HEK293 (cell line): Measurements from ENCODE around the gene CDC37.
A peak's percentile ranks its signal among the peaks of the same experiment; 100 is the strongest.

Experiments used
- AEBP2 ChIP-seq: fragments of 450-650 bp; formaldehyde crosslinking; IDR thresholded peaks from 2 replicates; pipeline ENCODE4 v1.5.1; 2016; ENCODE audit warnings: missing biosample characterization, missing genetic modification characterization, borderline replicate concordance
- MYNN ChIP-seq: fragments of 450-650 bp; formaldehyde crosslinking; IDR thresholded peaks from 2 replicates; pipeline ENCODE4 v1.5.1; 2016; ENCODE audit warnings: missing biosample characterization, missing genetic modification characterization, borderline replicate concordance
- OVOL3 ChIP-seq: fragments of 450-650 bp; formaldehyde crosslinking; IDR thresholded peaks from 2 replicates; pipeline ENCODE4 v1.5.1; 2016; ENCODE audit warnings: missing biosample characterization, missing genetic modification characterization
- PRDM6 ChIP-seq: fragments of 450-650 bp; formaldehyde crosslinking; IDR thresholded peaks from 2 replicates; pipeline ENCODE4 v1.5.1; 2017; ENCODE audit warnings: missing biosample characterization, missing genetic modification characterization
- REPIN1 ChIP-seq: fragments of 450-650 bp; formaldehyde crosslinking; IDR thresholded peaks from 2 replicates; pipeline ENCODE4 v1.5.1; 2017; ENCODE audit warnings: missing biosample characterization, missing genetic modification characterization, low read depth
- SP3 ChIP-seq: fragments of 450-650 bp; formaldehyde crosslinking; IDR thresholded peaks from 2 replicates; pipeline ENCODE4 v1.5.1; 2016; ENCODE audit warnings: missing biosample characterization, missing genetic modification characterization
- ZBTB1 ChIP-seq: fragments of 450-650 bp; formaldehyde crosslinking; IDR thresholded peaks from 2 replicates; pipeline ENCODE4 v1.5.1; 2016; ENCODE audit warnings: missing biosample characterization, missing genetic modification characterization
- ZBTB17 ChIP-seq: fragments of 450-650 bp; formaldehyde crosslinking; IDR thresholded peaks from 2 replicates; pipeline ENCODE4 v1.5.1; 2016; ENCODE audit warnings: missing biosample characterization, missing genetic modification characterization
- ZBTB21 ChIP-seq: fragments of 450-650 bp; formaldehyde crosslinking; IDR thresholded peaks from 2 replicates; pipeline ENCODE4 v1.5.1; 2017; ENCODE audit warnings: missing biosample characterization, missing genetic modification characterization
- ZBTB44 ChIP-seq: fragments of 450-650 bp; IDR thresholded peaks from 2 replicates; pipeline ENCODE4 v1.5.1; 2018; ENCODE audit warnings: missing biosample characterization, mild to moderate bottlenecking, missing genetic modification characterization
- ZIC2 ChIP-seq: fragments of 450-650 bp; formaldehyde crosslinking; IDR thresholded peaks from 2 replicates; pipeline ENCODE4 v1.5.1; 2016; ENCODE audit warnings: missing biosample characterization, missing genetic modification characterization
- ZNF138 ChIP-seq: fragments of 450-650 bp; formaldehyde crosslinking; IDR thresholded peaks from 2 replicates; pipeline ENCODE4 v1.5.1; 2016; ENCODE audit warnings: missing biosample characterization, missing genetic modification characterization, borderline replicate concordance
- ZNF174 ChIP-seq: fragments of 450-650 bp; formaldehyde crosslinking; IDR thresholded peaks from 2 replicates; pipeline ENCODE4 v1.5.0; 2017; ENCODE audit warnings: missing biosample characterization, mild to moderate bottlenecking, missing genetic modification characterization
- ZNF184 ChIP-seq: fragments of 450-650 bp; IDR thresholded peaks from 2 replicates; pipeline ENCODE4 v1.5.1; 2018; ENCODE audit warnings: missing biosample characterization, mild to moderate bottlenecking, missing genetic modification characterization
- ZNF19 ChIP-seq: fragments of 450-650 bp; formaldehyde crosslinking; IDR thresholded peaks from 2 replicates; pipeline ENCODE4; 2016; ENCODE audit warnings: missing biosample characterization, missing genetic modification characterization, low read depth
- ZNF366 ChIP-seq: fragments of 450-650 bp; formaldehyde crosslinking; conservative IDR thresholded peaks from 2 replicates; pipeline ENCODE4 v1.5.1; 2016; ENCODE audit warnings: missing biosample characterization, missing genetic modification characterization
- ZNF394 ChIP-seq: fragments of 450-650 bp; formaldehyde crosslinking; IDR thresholded peaks from 2 replicates; pipeline ENCODE4 v1.5.1; 2016; ENCODE audit warnings: missing biosample characterization, missing genetic modification characterization, mild to moderate bottlenecking, moderate library complexity, borderline replicate concordance
- ZNF423 ChIP-seq: fragments of 450-650 bp; formaldehyde crosslinking; IDR thresholded peaks from 2 replicates; pipeline ENCODE4 v1.5.1; 2016; ENCODE audit warnings: missing biosample characterization, missing genetic modification characterization
- ZNF530 ChIP-seq: fragments of 450-650 bp; formaldehyde crosslinking; IDR thresholded peaks from 2 replicates; pipeline ENCODE4 v1.5.1; 2016; ENCODE audit warnings: low read depth, missing biosample characterization, missing genetic modification characterization
- ZNF629 ChIP-seq: fragments of 450-650 bp; formaldehyde crosslinking; IDR thresholded peaks from 2 replicates; pipeline ENCODE4 v1.5.1; 2017; ENCODE audit warnings: missing biosample characterization, missing genetic modification characterization
- ZNF692 ChIP-seq: fragments of 450-650 bp; formaldehyde crosslinking; IDR thresholded peaks from 2 replicates; pipeline ENCODE4 v1.5.1; 2016; ENCODE audit warnings: missing biosample characterization, missing genetic modification characterization
- ZNF704 ChIP-seq: fragments of 450-650 bp; formaldehyde crosslinking; IDR thresholded peaks from 2 replicates; pipeline ENCODE4 v1.5.1; 2016; ENCODE audit warnings: missing biosample characterization, missing genetic modification characterization
- ZNF830 ChIP-seq: fragments of 450-650 bp; IDR thresholded peaks from 2 replicates; pipeline ENCODE4 v1.5.0; 2018; ENCODE audit warnings: missing biosample characterization, missing genetic modification characterization, low read depth, mild to moderate bottlenecking, moderate library complexity

CDC37 gene

GRCh38 chr19:10416380-10417257, 13.3 kb upstream of the CDC37 start (continued):
- TF ChIP-seq ZNF692 = peak; percentile 94
- no peak for TF ChIP-seq ZNF530 (tag by site-specific recombination)
- no peak for TF ChIP-seq ZNF830 (tag by site-specific recombination)
- no peak for TF ChIP-seq ZNF174 (tag by site-specific recombination)
- no peak for TF ChIP-seq ZNF704 (tag by site-specific recombination)
- TF ChIP-seq ZBTB44 = 0 out of 2 replicates have a peak, but pooled peaks have one; percentile 15
- peak; percentile 100 for TF ChIP-seq ZNF629
- no peak for TF ChIP-seq AEBP2 (tag by site-specific recombination)
- TF ChIP-seq ZBTB17 (tag by site-specific recombination) = peak; percentile 96
- TF ChIP-seq ZNF423 (tag by site-specific recombination) = no peak; the same call in 1 of the 2 replicates
- no peak for TF ChIP-seq ZNF19 (tag by site-specific recombination)
- TF ChIP-seq ZBTB1 (tag by site-specific recombination) = peak; percentile 51; the same call in 1 of the 2 replicates
- TF ChIP-seq ZNF366 (tag by site-specific recombination) = no peak
- TF ChIP-seq ZNF394 (tag by site-specific recombination) = peak; percentile 88; the same call in 1 of the 2 replicates
- TF ChIP-seq PRDM6 = peak; percentile 43; the same call in 1 of the 2 replicates
- peak; percentile 92 for TF ChIP-seq SP3 (tag by site-specific recombination)
- TF ChIP-seq ZIC2 (tag by site-specific recombination) = peak; percentile 29; the same call in 1 of the 2 replicates
- TF ChIP-seq REPIN1 (tag by site-specific recombination) = peak; percentile 98
- TF ChIP-seq ZNF138 = no peak
- 0 out of 2 replicates have a peak, but pooled peaks have one; percentile 45 for TF ChIP-seq ZNF184 (tag by site-specific recombination)
- peak; percentile 100 for TF ChIP-seq ZBTB21 (tag by site-specific recombination)
- TF ChIP-seq OVOL3 = 0 out of 2 replicates have a peak, but pooled peaks have one; percentile 27
- TF ChIP-seq MYNN = no peak
